ENCODE measurements around the gene LDAH.

- no peak for TF ChIP-seq CTCF (IDR thresholded peaks at IDR 0.05)
- no peak for TF ChIP-seq EP300 (IDR thresholded peaks at IDR 0.05)
- TF ChIP-seq POLR2AphosphoS5 (IDR thresholded peaks at IDR 0.05): no peak
These were observed 11.4 kb upstream of the LDAH start for GRCh38 chr2:20834331-20834730.

Data from sigmoid colon (tissue), 4 donors.